GM18907 (cell line): Measurements from ENCODE around the gene PTGDS.

ENCODE experiments used
- ATAC-seq: cut with Tn5 transposase; IDR thresholded peaks from one replicate; pipeline ENCODE4 v1.9.1; 2021; ENCODE audit warnings: mild to moderate bottlenecking, moderate library complexity; ENCODE audit not compliant: unreplicated experiment

The PTGDS gene

GRCh38 chr9:137020771-137021567 is 43.7 kb downstream of the PTGDS start:
- no peak for ATAC-seq

GRCh38 chr9:137021568-137021978 is 44.3 kb downstream of the PTGDS start:
- ATAC-seq, result no peak

- no peak for ATAC-seq
Observed at GRCh38 chr9:137021979-137022661, 44.8 kb downstream of the PTGDS start.

- no peak for ATAC-seq
Observed at GRCh38 chr9:137022662-137023008, 45.3 kb downstream of the PTGDS start.

GRCh38 chr9:137023157-137023556 is 45.9 kb downstream of the PTGDS start:
- ATAC-seq, result no peak

- ATAC-seq, result no peak
Observed at GRCh38 chr9:137023583-137023991, 46.3 kb downstream of the PTGDS start.

- ATAC-seq, result no peak
Observed at GRCh38 chr9:137025517-137025966, 48.2 kb downstream of the PTGDS start.

GRCh38 chr9:137026384-137026783 is 49.1 kb downstream of the PTGDS start:
- ATAC-seq, result no peak

GRCh38 chr9:137026828-137027227 is 49.5 kb downstream of the PTGDS start:
- ATAC-seq, result no peak

GRCh38 chr9:137027369-137028262 is 50.3 kb downstream of the PTGDS start, which contains the start of gene ABCA2:
Gene ABCA2 (minus strand): TSS chr9:137028237. CDS start chr9:137028140, 97 bp downstream.
- no peak for ATAC-seq

- ATAC-seq, result peak; percentile 35
Observed at GRCh38 chr9:137028263-137029057, 51.2 kb downstream of the PTGDS start.

- ATAC-seq, result peak; percentile 41
Observed at GRCh38 chr9:137029058-137029936, 52.0 kb downstream of the PTGDS start.

- ATAC-seq, result no peak
Observed at GRCh38 chr9:137030006-137030405, 52.7 kb downstream of the PTGDS start.

GRCh38 chr9:137030538-137031527 is 53.5 kb downstream of the PTGDS start:
- ATAC-seq, result no peak
